GM10847 (cell line): ENCODE data around the gene ST6GALNAC3.

Source experiments
- POLR2A ChIP-seq: IDR thresholded peaks from 2 replicates; pipeline ENCODE4 v1.6.1; 2011; ENCODE audit not compliant: insufficient read length; ENCODE audit errors: extremely low read depth

Gene ST6GALNAC3

DNA sequence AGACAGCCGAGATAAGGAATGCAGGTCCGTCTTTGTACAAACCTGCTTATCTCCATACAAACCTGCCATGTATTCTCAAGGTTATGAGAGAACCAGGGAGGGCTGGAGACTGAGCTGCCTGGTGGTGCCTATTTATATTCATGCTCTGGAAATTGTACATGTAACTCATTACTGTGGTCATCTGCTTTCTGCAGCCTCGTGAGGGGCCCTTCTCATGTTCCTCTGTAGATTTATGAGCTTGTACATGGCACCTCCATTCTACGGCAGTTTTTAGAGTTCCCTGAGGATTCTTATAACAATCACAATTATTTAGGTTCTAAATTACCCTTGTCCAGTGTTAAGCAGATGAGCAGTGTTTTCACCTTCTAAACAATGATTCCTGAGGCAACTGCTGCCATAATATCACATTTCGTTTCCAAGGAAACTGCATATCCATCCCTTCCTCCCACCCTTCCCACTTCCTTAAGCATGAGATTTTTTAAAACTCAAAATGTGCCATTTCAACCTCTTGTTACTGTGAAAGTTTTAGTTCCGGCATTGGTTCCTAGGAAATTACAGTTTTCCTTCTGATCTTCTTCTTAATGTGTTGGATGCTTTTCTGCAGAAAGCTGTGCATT is 112.1 kb downstream of the ST6GALNAC3 start:
- TF ChIP-seq POLR2A: no peak

DNA sequence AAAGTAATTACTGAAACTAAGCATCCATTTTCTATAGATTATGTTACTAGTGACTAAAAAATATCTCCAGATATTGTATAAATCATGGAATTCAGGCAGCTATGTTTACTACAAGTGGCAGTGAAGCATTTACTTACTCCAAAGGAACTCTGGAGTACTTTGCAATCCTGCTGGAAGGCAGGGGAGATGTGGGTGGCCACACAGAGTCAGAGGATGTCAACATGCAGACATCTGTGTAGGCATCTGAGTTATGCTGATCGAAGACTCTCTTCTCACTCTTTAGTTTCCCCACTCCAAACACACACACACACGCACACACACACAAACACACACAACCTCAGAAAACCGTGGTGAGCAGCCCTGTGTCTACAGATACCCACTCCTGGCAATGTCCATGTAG is 112.9 kb downstream of the ST6GALNAC3 start:
- TF ChIP-seq POLR2A: no peak

DNA sequence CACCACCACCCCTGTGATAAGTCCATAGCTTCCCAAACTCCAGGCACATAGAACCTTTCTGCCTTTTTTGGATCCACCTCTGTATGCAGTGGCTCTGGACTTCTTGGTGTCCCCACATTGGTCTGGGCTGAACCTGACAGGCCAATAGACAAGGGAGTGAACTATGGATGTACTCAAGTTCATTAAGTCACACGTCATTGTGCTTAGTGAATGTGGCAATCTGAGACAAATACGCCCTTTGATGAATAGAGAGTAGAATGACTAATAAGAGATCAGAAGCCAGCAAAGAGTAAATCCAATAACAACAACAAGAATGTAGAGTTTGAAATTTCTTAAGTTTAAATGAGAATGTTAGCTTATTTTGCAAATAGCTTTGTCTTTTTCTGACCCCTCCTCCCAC is 114.8 kb downstream of the ST6GALNAC3 start:
- no peak for TF ChIP-seq POLR2A

DNA sequence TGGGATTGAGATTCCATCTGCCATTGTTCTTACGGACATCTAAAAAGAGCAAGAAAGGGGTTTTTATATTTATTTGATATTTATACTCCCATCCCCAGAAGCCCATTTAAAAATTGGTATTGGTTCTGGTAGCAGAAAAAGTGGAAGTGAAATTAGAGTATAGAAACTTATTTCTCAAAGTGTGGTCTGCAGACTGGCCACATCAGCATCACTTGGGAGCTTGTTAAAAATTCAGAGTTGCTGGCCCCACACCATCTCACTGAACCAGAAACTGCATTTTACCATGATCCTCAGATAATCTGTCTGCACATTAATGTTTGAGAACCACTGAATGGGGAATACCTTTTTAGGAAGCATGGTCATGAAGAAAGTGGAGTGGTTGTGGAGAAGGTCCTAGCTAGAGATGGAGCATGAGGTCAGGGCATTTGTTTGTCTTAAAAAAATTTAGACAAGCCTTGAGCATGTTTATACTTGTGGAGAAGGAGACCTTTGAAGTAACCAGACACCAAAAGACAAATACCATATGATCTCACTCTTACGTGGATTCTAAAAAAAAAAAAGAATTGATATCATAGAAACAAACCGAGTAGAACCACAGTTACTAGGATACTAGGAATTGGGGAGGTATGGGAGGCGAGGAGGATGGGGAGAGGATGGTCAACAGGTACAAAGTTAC is 116.3 kb downstream of the ST6GALNAC3 start:
- no peak for TF ChIP-seq POLR2A

GRCh38 chr1:76191561-76191960 is 117.0 kb downstream of the ST6GALNAC3 start:
- no peak for TF ChIP-seq POLR2A

GRCh38 chr1:76198452-76198851 is 123.9 kb downstream of the ST6GALNAC3 start:
- no peak for TF ChIP-seq POLR2A

- no peak for TF ChIP-seq POLR2A
Observed at GRCh38 chr1:76202670-76203069, 128.1 kb downstream of the ST6GALNAC3 start.

DNA sequence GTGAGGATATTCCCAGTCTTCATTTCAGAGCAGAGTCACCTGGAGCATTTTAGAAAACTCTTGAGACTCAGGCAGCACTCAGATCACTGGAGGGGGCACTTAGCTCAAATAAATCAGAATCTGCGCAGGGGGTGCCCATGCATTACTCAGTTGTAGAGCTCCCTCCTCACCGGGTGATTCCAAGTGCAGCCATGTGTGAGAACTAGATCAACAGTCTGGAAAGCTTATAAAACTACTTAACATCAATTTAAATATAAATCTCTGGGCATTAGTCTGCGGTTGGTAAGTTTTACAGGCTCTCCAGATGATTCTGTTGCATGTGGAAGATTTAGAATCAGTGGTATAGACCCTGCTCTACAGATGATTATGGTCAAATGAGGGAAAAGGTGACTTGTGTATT is 128.6 kb downstream of the ST6GALNAC3 start:
- TF ChIP-seq POLR2A: no peak

GRCh38 chr1:76209238-76209637 is 134.7 kb downstream of the ST6GALNAC3 start:
- no peak for TF ChIP-seq POLR2A

- no peak for TF ChIP-seq POLR2A
Observed at GRCh38 chr1:76209648-76210047, 135.1 kb downstream of the ST6GALNAC3 start.

- TF ChIP-seq POLR2A: no peak
Observed at GRCh38 chr1:76210160-76210559, 135.6 kb downstream of the ST6GALNAC3 start.

GRCh38 chr1:76218888-76219287 is 144.3 kb downstream of the ST6GALNAC3 start:
- no peak for TF ChIP-seq POLR2A

GRCh38 chr1:76219366-76219818 is 144.8 kb downstream of the ST6GALNAC3 start:
- TF ChIP-seq POLR2A: no peak

- TF ChIP-seq POLR2A: no peak
Observed at GRCh38 chr1:76224752-76225151, 150.2 kb downstream of the ST6GALNAC3 start.

- TF ChIP-seq POLR2A: no peak
Observed at GRCh38 chr1:76225526-76225925, 151.0 kb downstream of the ST6GALNAC3 start.

DNA sequence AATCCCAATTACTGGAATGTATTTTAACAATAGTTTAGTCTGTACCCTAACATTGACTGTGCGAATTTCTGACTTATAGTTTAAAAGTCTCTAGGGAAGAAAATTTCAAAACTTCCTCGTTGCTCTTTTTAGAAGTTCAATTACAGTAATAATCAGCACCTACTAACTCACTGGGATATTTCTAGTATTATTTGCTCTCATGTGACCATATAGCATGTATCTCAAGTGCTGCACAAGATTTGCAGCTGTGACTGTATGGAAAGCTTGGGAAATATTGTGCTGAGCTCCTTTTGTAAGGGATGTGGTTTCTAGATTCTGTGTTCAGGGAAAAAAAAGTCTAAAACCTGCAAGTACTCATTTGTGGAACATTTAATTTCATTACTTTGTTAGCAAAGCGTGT is 153.1 kb downstream of the ST6GALNAC3 start:
- TF ChIP-seq POLR2A: no peak
